HEK293T (cell line): Measurements from ENCODE around the gene CLMN.

Source experiments
- CTCF ChIA-PET: fragments of 350-600 bp; formaldehyde crosslinking; extraction: SDS; loops from one replicate; lab custom pipeline; 2021; ENCODE audit warnings: antibody characterized with exemption, inconsistent platforms; lab: Yijun Ruan, JAX
- POLR2A ChIA-PET: fragments of 350-600 bp; formaldehyde crosslinking; extraction: SDS; loops from one replicate; lab custom pipeline; 2020; ENCODE audit warnings: antibody characterized with exemption, inconsistent platforms; lab: Yijun Ruan, JAX
- DNase-seq: peaks from one replicate; pipeline ENCODE4 v3.0.0; 2012; ENCODE audit warnings: mixed read lengths; ENCODE audit errors: extremely low spot score
- ARNT ChIP-seq: fragments of 450-650 bp; IDR thresholded peaks from 2 replicates; pipeline ENCODE4 v1.6.1; 2017; ENCODE audit warnings: mild to moderate bottlenecking
- BHLHE40 ChIP-seq: fragments of 450-650 bp; IDR thresholded peaks from 2 replicates; pipeline ENCODE4 v1.6.1; 2016; ENCODE audit warnings: mild to moderate bottlenecking, moderate library complexity, borderline replicate concordance
- CTBP1 ChIP-seq: fragments of 450-650 bp; IDR thresholded peaks from 2 replicates; pipeline ENCODE4 v1.6.1; 2016; ENCODE audit warnings: borderline replicate concordance
- ELF4 ChIP-seq: fragments of 450-650 bp; IDR thresholded peaks from 2 replicates; pipeline ENCODE4 v1.6.1; 2017; ENCODE audit warnings: antibody characterized with exemption
- FOXA1 ChIP-seq: fragments of 450-650 bp; IDR thresholded peaks from 2 replicates; pipeline ENCODE4 v1.6.1; 2016; ENCODE audit warnings: mild to moderate bottlenecking
- FOXK2 ChIP-seq: fragments of 450-650 bp; IDR thresholded peaks from 2 replicates; pipeline ENCODE4 v1.6.1; 2016; ENCODE audit warnings: mild to moderate bottlenecking
- FOXM1 ChIP-seq: fragments of 450-650 bp; IDR thresholded peaks from 2 replicates; pipeline ENCODE4 v1.6.1; 2017; ENCODE audit warnings: mild to moderate bottlenecking, borderline replicate concordance
- HDGF ChIP-seq: fragments of 450-650 bp; IDR thresholded peaks from 2 replicates; pipeline ENCODE4 v1.6.1; 2017; ENCODE audit warnings: antibody characterized with exemption, borderline replicate concordance
- L3MBTL2 ChIP-seq: fragments of 450-650 bp; conservative IDR thresholded peaks from 2 replicates; pipeline ENCODE4 v1.6.1; 2016; ENCODE audit warnings: mild to moderate bottlenecking
- LEF1 ChIP-seq: fragments of 450-650 bp; IDR thresholded peaks from 2 replicates; pipeline ENCODE4 v1.6.1; 2017; ENCODE audit warnings: mild to moderate bottlenecking, borderline replicate concordance
- NFRKB ChIP-seq: fragments of 450-650 bp; IDR thresholded peaks from 2 replicates; pipeline ENCODE4 v1.6.1; 2016; ENCODE audit warnings: mild to moderate bottlenecking, moderate library complexity
- SP1 ChIP-seq: fragments of 450-650 bp; IDR thresholded peaks from 2 replicates; pipeline ENCODE4 v1.6.1; 2017
- SUZ12 ChIP-seq: fragments of 450-650 bp; IDR thresholded peaks from 2 replicates; pipeline ENCODE4 v1.6.1; 2016; ENCODE audit warnings: mild to moderate bottlenecking
- TARDBP ChIP-seq: fragments of 450-650 bp; IDR thresholded peaks from 2 replicates; pipeline ENCODE4 v1.6.1; 2016
- ZNF384 ChIP-seq: fragments of 450-650 bp; IDR thresholded peaks from 2 replicates; pipeline ENCODE4 v1.6.1; 2016
- TF ChIP-seq, protein P1 (sequence below): fragments of 450-650 bp; IDR thresholded peaks from 2 replicates; pipeline ENCODE4 v1.6.1; 2016

The CLMN gene

DNA sequence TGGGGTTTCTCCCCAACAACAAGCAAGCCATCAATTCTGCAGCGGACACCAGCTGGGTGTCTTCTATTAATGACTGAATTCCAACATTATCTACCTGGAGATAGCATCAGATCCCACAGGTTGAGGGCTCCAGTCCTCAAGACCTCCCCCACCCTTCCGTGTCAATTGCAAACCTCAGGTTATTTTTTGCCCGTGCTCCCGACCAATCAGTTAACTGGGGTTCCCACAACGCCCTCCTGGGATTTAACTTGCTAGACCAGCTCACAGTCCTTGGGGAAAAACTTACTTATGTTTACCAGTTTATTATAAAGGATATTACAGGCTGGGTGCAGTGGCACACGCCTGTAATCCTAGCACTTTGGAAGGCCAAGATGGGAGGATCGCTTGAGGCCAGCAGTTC is 172.1 kb downstream of the CLMN start:
- TF ChIP-seq BHLHE40 (no peak), L3MBTL2 (no peak), SP1 (no peak), ELF4 (no peak), ZNF384 (no peak), CTBP1 (no peak), SUZ12 (no peak), FOXM1 (no peak), ARNT (no peak), LEF1 (no peak), NFRKB (no peak), TARDBP (no peak), HDGF (no peak), FOXK2 (no peak), FOXA1 (no peak)
- TF ChIP-seq, protein P1, sequence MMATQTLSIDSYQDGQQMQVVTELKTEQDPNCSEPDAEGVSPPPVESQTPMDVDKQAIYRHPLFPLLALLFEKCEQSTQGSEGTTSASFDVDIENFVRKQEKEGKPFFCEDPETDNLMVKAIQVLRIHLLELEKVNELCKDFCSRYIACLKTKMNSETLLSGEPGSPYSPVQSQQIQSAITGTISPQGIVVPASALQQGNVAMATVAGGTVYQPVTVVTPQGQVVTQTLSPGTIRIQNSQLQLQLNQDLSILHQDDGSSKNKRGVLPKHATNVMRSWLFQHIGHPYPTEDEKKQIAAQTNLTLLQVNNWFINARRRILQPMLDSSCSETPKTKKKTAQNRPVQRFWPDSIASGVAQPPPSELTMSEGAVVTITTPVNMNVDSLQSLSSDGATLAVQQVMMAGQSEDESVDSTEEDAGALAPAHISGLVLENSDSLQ: no peak
- CTCF ChIA-PET: no interaction called here
- no peak for DNase-seq
- POLR2A ChIA-PET: no interaction called here

DNA sequence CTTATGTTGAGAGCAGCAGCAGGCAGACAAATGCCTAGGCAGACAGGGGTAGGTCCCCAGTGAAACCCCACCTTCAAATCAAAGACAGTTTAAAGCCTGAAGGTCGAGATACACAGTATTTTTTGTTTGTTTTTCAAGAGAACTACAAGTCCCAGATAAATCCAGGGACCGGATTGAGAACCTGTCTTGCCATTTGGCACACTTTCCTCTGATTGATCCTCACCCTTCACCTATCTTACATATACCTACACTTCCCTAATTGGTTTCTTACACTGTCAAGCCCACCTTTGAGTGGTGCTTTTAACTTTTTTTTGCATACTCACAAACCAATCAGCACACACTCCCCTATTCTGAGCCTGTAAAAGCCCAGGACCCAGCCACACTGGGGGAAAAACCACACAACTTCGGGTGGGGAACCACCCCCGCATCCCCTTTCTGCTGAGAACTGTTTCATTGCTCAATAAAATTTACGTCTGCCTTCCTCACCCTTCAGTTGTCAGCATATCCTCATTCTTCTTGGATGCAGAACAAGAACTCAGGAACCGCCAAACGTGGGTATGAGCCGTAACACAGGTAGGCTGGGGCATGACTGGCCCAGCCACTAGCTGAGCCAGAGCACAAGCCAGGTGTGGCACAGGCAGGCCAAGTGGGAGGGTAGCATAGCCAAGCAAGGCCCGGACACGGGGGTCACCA is 173.5 kb downstream of the CLMN start:
- no peak for DNase-seq

DNA sequence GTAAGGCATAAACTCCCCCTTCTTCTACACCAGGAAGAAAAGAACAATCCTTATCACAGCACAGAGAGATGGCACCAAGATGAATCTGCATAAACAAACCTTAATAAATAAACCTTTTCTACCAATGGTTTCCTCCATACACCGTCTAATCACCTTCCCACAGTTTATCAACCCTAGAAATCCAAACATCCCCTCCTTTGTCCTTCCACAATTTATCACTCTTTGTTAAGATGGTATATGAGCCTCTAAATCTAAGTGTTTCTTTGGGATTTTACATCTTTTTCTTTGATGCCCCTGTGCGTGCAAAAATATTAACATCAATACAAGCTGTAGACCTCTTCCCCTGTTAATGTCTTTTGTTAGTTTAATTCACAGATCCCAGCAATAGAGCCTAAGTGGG is 174.9 kb downstream of the CLMN start:
- no peak for DNase-seq
- TF ChIP-seq TARDBP (no peak), SP1 (no peak), NFRKB (no peak), BHLHE40 (no peak), ELF4 (no peak), FOXA1 (no peak), SUZ12 (no peak), HDGF (no peak), FOXM1 (no peak), FOXK2 (no peak)
- TF ChIP-seq, protein P1: no peak
- ChIA-PET POLR2A (no interaction called here), CTCF (no interaction called here)

More for the DNA sequence above, 173.5 kb downstream of the CLMN start:
- CTCF ChIA-PET: no interaction called here
- TF ChIP-seq ZNF384: no peak
- no peak for TF ChIP-seq SP1
- TF ChIP-seq L3MBTL2: no peak
- TF ChIP-seq FOXK2: no peak
- no peak for TF ChIP-seq BHLHE40
- no peak for TF ChIP-seq ELF4
- TF ChIP-seq FOXA1: no peak
- no peak for TF ChIP-seq TARDBP
- TF ChIP-seq FOXM1: no peak
- TF ChIP-seq HDGF: no peak
- TF ChIP-seq NFRKB: no peak
- POLR2A ChIA-PET: no interaction called here

DNA sequence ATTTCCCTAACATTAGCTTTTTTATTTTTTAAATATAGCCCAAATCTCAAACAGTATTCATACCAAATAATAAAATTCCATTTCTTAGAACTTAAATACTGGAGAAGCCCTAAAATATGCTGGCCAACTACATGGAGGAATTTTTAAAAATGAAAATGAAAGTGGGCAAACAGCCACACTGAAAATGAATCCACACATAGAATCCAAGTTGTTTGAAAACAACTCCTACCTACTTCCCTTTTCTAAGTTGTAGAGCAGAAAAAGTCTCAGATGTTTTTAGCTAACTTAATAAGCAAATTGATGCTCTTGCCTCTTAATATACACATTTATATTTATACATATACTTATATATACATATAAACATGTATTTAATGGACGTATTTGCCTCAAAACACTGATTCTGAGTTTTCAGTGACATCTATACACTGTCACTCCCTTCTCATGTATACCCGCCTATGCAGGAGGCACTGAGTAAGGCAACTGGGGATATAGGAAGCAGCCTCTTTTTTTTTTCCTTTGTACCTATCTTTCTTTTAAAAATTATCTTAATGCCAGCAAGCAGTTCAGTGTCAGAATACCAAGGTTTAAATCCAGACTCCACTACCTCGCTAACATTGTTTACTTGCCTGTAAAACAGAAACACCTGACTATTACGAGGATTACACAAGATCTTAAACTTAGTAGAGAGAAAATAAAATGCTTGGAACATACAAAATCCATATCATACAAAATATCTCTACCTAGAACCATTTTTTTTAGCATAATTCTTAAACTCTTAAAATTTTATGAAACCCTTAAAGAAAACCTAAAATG is 175.7 kb downstream of the CLMN start:
- no peak for DNase-seq
- ChIA-PET CTCF (no interaction called here), POLR2A (no interaction called here)
- no peak for TF ChIP-seq FOXM1
- TF ChIP-seq TARDBP: no peak
- TF ChIP-seq, protein P1: no peak
- TF ChIP-seq BHLHE40: no peak
- TF ChIP-seq NFRKB: no peak
- TF ChIP-seq HDGF: no peak
- TF ChIP-seq CTBP1: no peak
- no peak for TF ChIP-seq SUZ12
- no peak for TF ChIP-seq FOXA1
- no peak for TF ChIP-seq ARNT
- no peak for TF ChIP-seq L3MBTL2
- TF ChIP-seq SP1: no peak
- no peak for TF ChIP-seq ZNF384
- no peak for TF ChIP-seq FOXK2
- TF ChIP-seq ELF4: no peak
- no peak for TF ChIP-seq LEF1

DNA sequence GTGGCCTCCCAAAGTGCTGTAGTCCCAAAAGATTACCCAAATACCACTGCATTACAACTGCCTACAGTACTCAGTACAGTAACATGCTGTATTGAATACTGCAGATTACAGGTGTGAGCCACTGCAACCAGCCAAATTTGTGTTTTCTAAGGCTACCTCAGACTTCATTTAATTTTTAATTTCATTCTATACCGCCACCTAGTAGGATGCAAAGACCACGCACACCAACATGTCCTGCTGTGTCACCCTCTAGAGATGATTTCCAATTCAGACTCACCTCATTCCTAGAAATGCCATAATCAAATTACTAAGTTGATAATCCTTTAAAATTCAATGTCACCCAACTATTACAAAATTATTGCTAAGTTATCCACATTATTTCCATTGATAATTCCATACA is 177.5 kb downstream of the CLMN start:
- POLR2A ChIA-PET: no interaction called here
- CTCF ChIA-PET: no interaction called here
- no peak for TF ChIP-seq SP1
- no peak for DNase-seq

DNA sequence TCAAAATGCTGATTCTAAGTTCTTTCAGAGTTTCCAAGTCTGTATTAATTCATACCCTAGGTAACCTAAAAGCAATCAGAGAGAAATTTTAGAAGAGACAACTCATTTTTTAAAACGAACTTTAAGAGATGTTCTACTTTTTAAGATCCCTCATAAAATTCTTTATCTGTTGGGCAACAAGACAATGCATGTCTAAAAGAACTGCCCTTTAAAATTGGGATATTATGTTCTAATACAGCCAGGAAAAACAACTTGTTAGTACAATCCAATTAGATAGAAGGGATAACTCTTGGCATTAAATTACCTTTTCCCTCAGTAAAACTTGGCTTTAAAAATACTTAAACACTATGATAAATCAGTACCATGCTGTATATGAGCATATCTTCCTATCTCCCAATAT is 178.0 kb downstream of the CLMN start:
- TF ChIP-seq BHLHE40 (no peak), L3MBTL2 (no peak), FOXK2 (no peak), HDGF (no peak), CTBP1 (no peak), FOXM1 (no peak), FOXA1 (no peak), SP1 (no peak), NFRKB (no peak), ZNF384 (no peak), TARDBP (no peak), SUZ12 (no peak), LEF1 (no peak)
- TF ChIP-seq, protein P1: no peak
- no peak for DNase-seq
- POLR2A ChIA-PET: no interaction called here
- CTCF ChIA-PET: no interaction called here
